RWPE2 (cell line): Measurements from ENCODE around the gene PTPN9.

ENCODE experiments used
- ATAC-seq: fragments of 200-7000 bp; cut with Tn5 transposase; 3 replicates; pipeline ENCODE4 v1.9.1; 2021; ENCODE audit warnings: low read depth
- DNase-seq: peaks from one replicate; pipeline ENCODE4 v3.0.0-alpha.2; 2020; ENCODE audit warnings: low spot score
- H3K27ac ChIP-seq: fragments of 450-650 bp; 2 replicates; pipeline ENCODE4 v1.5.1; 2017; ENCODE audit warnings: mild to moderate bottlenecking; ENCODE audit not compliant: poor library complexity, severe bottlenecking
- H3K27me3 ChIP-seq: fragments of 250-450 bp; sonication (Bioruptor Pico); 2 replicates; pipeline ENCODE4 v1.5.1; 2021; ENCODE audit warnings: mild to moderate bottlenecking, moderate library complexity; ENCODE audit not compliant: insufficient read depth, poor library complexity, severe bottlenecking
- H3K36me3 ChIP-seq: fragments of 250-450 bp; sonication (Bioruptor Pico); 2 replicates; pipeline ENCODE4 v1.5.1; 2020; ENCODE audit warnings: low read depth, mild to moderate bottlenecking, moderate library complexity
- H3K4me1 ChIP-seq: fragments of 250-450 bp; sonication (Bioruptor Pico); 2 replicates; pipeline ENCODE4 v1.5.1; 2021; ENCODE audit warnings: mild to moderate bottlenecking, moderate library complexity; ENCODE audit not compliant: insufficient read depth, poor library complexity, severe bottlenecking
- H3K4me3 ChIP-seq: fragments of 250-450 bp; sonication (Bioruptor Pico); 2 replicates; pipeline ENCODE4 v1.5.1; 2021; ENCODE audit warnings: mild to moderate bottlenecking, moderate library complexity; ENCODE audit not compliant: severe bottlenecking
- H3K9me3 ChIP-seq: fragments of 250-450 bp; sonication (Bioruptor Pico); 2 replicates; pipeline ENCODE4 v1.5.1; 2021; ENCODE audit warnings: mild to moderate bottlenecking, moderate library complexity; ENCODE audit not compliant: severe bottlenecking
- TF ChIP-seq, protein P1 (sequence below): fragments of 450-650 bp; IDR thresholded peaks from one replicate; pipeline ENCODE4 v1.5.1; 2017; ENCODE audit warnings: mild to moderate bottlenecking, moderate library complexity; ENCODE audit not compliant: poor library complexity, severe bottlenecking

PTPN9 gene

DNA sequence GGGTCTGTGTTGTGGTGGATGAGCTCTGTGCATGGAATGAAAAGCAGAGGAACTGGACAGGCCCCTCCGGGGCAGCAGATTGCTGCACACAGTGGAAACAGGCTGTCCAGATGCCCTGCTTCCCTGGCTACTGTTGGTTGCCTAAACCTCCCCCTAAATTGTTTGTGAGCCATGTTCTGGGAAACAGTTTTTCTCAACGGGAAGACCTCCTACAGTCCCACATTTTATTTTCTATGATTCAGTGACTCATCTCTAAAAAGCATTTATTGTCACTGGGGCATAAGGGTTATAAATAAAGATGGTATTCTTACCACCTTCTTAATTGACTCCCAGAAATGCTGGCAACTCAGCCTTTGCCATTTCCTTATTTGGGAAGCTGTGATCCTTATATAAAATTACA is 20.3 kb upstream of the PTPN9 start:
- DNase-seq = peak; percentile 19
- Histone ChIP-seq H3K4me3 (no peak overlapping the region), H3K27ac (no peak overlapping the region), H3K36me3 (peaks cover 77% of the 10 kb centered on the region), H3K4me1 (no peaks in the 10 kb centered on the region), H3K9me3 (no peaks in the 10 kb centered on the region), H3K27me3 (no peaks in the 10 kb centered on the region)
- TF ChIP-seq, protein P1, sequence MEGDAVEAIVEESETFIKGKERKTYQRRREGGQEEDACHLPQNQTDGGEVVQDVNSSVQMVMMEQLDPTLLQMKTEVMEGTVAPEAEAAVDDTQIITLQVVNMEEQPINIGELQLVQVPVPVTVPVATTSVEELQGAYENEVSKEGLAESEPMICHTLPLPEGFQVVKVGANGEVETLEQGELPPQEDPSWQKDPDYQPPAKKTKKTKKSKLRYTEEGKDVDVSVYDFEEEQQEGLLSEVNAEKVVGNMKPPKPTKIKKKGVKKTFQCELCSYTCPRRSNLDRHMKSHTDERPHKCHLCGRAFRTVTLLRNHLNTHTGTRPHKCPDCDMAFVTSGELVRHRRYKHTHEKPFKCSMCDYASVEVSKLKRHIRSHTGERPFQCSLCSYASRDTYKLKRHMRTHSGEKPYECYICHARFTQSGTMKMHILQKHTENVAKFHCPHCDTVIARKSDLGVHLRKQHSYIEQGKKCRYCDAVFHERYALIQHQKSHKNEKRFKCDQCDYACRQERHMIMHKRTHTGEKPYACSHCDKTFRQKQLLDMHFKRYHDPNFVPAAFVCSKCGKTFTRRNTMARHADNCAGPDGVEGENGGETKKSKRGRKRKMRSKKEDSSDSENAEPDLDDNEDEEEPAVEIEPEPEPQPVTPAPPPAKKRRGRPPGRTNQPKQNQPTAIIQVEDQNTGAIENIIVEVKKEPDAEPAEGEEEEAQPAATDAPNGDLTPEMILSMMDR = no peak
- no peak for ATAC-seq

DNA sequence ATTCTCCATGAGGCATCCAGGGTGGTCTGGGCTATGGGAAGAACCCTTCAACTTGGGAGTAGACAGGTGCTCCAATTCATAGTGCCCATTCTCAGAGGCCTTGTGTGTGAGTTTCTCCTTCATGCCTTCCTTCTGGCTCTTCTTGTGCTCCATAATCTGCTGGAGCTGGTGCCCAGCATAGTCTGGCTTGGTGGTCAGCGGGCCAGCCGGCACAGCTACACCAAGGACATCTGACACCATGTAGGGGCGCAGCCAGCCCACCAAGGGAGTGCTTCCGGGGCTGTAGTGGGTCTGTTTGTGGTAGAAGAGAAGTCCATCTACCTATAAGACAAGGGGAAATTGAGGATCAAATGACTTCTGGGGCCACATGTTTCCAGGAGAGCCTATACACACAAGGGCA is 19.2 kb upstream of the PTPN9 start:
- DNase-seq (peak; percentile 45), ATAC-seq (no peak)
- TF ChIP-seq, protein P1 = no peak
- Histone ChIP-seq H3K27ac (no peak overlapping the region), H3K36me3 (peaks cover 74% of the 10 kb centered on the region), H3K4me1 (no peaks in the 10 kb centered on the region), H3K4me3 (no peak overlapping the region), H3K27me3 (no peaks in the 10 kb centered on the region), H3K9me3 (no peaks in the 10 kb centered on the region)

DNA sequence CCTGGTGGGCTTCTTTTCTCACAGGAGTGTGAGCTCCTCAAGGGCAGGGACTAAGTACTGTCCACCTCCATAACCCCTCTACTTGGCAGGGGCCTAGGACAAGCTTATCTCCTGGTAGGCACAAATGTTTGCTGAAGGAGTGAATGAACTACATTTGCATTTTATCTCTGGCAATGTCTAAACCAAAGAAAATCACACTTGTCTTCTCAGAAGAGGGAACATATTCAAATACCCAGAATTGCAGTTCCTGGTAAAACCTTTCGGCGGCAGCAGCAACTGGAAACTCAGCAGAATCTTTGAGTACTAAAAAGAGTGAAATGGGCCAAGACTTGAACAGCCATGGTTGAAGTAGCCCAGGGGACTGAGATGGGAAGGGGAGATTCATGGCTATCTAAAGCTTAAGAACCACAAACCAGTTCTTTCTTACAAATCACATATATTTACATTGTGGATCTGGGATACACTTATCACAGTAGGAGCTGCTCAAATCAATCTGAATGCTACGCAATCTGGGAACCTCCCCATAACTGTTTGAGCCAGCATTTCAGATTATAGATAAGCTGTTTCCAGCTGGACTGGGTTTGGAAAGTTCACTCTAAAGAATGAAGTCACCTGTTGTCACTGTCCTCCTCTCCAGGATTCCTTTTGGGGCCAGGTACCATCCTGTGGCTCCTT is 18.7 kb upstream of the PTPN9 start:
- ATAC-seq (no peak), DNase-seq (peak; percentile 11)
- no peaks in the 10 kb centered on the region for H3K9me3 ChIP-seq
- H3K27me3 ChIP-seq = no peaks in the 10 kb centered on the region
- H3K27ac ChIP-seq = no peak overlapping the region
- peaks cover 74% of the 10 kb centered on the region for H3K36me3 ChIP-seq
- H3K4me3 ChIP-seq = no peak overlapping the region
- H3K4me1 ChIP-seq = no peaks in the 10 kb centered on the region
- TF ChIP-seq, protein P1 = peak; percentile 39

GRCh38 chr15:75596703-75597345 is 17.7 kb upstream of the PTPN9 start:
- DNase-seq = peak; percentile 6
- Histone ChIP-seq H3K36me3 (peaks cover 79% of the 10 kb centered on the region), H3K4me3 (no peak overlapping the region), H3K27me3 (no peaks in the 10 kb centered on the region), H3K27ac (no peak overlapping the region), H3K4me1 (no peaks in the 10 kb centered on the region), H3K9me3 (no peaks in the 10 kb centered on the region)
- TF ChIP-seq, protein P1 = no peak
- ATAC-seq = no peak

- no peak overlapping the region for H3K27ac ChIP-seq
- no peaks in the 10 kb centered on the region for H3K9me3 ChIP-seq
- no peaks in the 10 kb centered on the region for H3K4me1 ChIP-seq
- TF ChIP-seq, protein P1 = no peak
- no peak for ATAC-seq
- no peaks in the 10 kb centered on the region for H3K27me3 ChIP-seq
- DNase-seq = peak; percentile 11
- peaks cover 68% of the 10 kb centered on the region for H3K36me3 ChIP-seq
- no peak overlapping the region for H3K4me3 ChIP-seq
Measured at GRCh38 chr15:75594276-75594675, 15.2 kb upstream of the PTPN9 start.
